RWPE2 (cell line): ENCODE results near the gene SLC24A3.
A peak's percentile ranks its signal among the peaks of the same experiment; 100 is the strongest.

ENCODE experiments used
- ATAC-seq: fragments of 200-7000 bp; cut with Tn5 transposase; 3 replicates; pipeline ENCODE4 v1.9.1; 2021; ENCODE audit warnings: low read depth
- DNase-seq: peaks from one replicate; pipeline ENCODE4 v3.0.0-alpha.2; 2020; ENCODE audit warnings: low spot score
- H3K27ac ChIP-seq: fragments of 450-650 bp; 2 replicates; pipeline ENCODE4 v1.5.1; 2017; ENCODE audit warnings: mild to moderate bottlenecking; ENCODE audit not compliant: poor library complexity, severe bottlenecking
- H3K27me3 ChIP-seq: fragments of 250-450 bp; sonication (Bioruptor Pico); 2 replicates; pipeline ENCODE4 v1.5.1; 2021; ENCODE audit warnings: mild to moderate bottlenecking, moderate library complexity; ENCODE audit not compliant: insufficient read depth, poor library complexity, severe bottlenecking
- H3K36me3 ChIP-seq: fragments of 250-450 bp; sonication (Bioruptor Pico); 2 replicates; pipeline ENCODE4 v1.5.1; 2020; ENCODE audit warnings: low read depth, mild to moderate bottlenecking, moderate library complexity
- H3K4me1 ChIP-seq: fragments of 250-450 bp; sonication (Bioruptor Pico); 2 replicates; pipeline ENCODE4 v1.5.1; 2021; ENCODE audit warnings: mild to moderate bottlenecking, moderate library complexity; ENCODE audit not compliant: insufficient read depth, poor library complexity, severe bottlenecking
- H3K4me3 ChIP-seq: fragments of 250-450 bp; sonication (Bioruptor Pico); 2 replicates; pipeline ENCODE4 v1.5.1; 2021; ENCODE audit warnings: mild to moderate bottlenecking, moderate library complexity; ENCODE audit not compliant: severe bottlenecking
- H3K9me3 ChIP-seq: fragments of 250-450 bp; sonication (Bioruptor Pico); 2 replicates; pipeline ENCODE4 v1.5.1; 2021; ENCODE audit warnings: mild to moderate bottlenecking, moderate library complexity; ENCODE audit not compliant: severe bottlenecking
- TF ChIP-seq, protein P1 (sequence below): fragments of 450-650 bp; IDR thresholded peaks from one replicate; pipeline ENCODE4 v1.5.1; 2017; ENCODE audit warnings: mild to moderate bottlenecking, moderate library complexity; ENCODE audit not compliant: poor library complexity, severe bottlenecking

SLC24A3 gene

DNA sequence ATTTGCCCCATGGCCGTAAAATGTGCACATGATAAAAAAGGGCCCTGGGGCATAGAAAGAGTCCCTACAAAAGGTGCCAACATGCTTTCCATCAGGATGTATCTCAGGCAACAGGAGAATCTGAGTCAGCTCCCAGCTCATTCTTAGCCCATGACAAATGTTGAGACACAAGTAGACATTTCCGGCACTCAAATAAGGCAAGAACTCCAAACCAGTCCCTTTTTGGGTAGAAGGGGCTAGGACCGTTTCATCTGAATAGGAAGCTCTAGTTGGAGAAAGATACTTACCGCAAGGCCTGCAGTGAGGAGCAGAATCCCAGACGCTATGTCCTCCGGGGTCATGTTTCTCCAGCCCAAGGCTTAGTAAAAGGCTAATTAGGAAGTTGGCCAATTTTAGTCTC, 284.6 kb downstream of the SLC24A3 start:
- DNase-seq, result no peak
- H3K27me3 ChIP-seq, result no peaks in the 10 kb centered on the region

DNA sequence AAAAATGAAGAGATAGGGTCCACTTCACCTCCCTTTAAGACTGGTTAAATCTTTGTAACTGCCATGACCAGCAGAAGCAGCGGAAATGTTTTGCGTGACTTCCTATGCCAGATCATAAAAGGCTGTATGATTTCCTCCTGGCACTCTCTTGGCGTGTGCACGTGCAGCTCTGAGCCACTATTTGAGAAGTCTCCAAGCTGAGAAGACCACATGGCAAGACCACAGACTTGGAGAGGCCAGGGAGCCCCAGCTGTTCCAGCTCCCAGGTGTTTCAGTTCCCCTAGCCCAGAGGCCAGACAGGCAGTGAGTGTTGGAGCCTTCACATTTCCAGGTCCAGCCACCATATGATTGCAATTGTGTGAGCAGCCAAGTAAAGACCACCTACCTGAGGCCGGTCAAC, 286.3 kb downstream of the SLC24A3 start:
- DNase-seq (no peak), ATAC-seq (no peak)

More for the DNA sequence above, 284.6 kb downstream of the SLC24A3 start:
- H3K27ac ChIP-seq, result no peak overlapping the region
- no peaks in the 10 kb centered on the region for H3K36me3 ChIP-seq
- ATAC-seq, result peak; percentile 68
- H3K9me3 ChIP-seq, result no peaks in the 10 kb centered on the region
- H3K4me1 ChIP-seq, result peaks cover 7% of the 10 kb centered on the region
- TF ChIP-seq, protein P1, sequence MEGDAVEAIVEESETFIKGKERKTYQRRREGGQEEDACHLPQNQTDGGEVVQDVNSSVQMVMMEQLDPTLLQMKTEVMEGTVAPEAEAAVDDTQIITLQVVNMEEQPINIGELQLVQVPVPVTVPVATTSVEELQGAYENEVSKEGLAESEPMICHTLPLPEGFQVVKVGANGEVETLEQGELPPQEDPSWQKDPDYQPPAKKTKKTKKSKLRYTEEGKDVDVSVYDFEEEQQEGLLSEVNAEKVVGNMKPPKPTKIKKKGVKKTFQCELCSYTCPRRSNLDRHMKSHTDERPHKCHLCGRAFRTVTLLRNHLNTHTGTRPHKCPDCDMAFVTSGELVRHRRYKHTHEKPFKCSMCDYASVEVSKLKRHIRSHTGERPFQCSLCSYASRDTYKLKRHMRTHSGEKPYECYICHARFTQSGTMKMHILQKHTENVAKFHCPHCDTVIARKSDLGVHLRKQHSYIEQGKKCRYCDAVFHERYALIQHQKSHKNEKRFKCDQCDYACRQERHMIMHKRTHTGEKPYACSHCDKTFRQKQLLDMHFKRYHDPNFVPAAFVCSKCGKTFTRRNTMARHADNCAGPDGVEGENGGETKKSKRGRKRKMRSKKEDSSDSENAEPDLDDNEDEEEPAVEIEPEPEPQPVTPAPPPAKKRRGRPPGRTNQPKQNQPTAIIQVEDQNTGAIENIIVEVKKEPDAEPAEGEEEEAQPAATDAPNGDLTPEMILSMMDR, result no peak
- no peak overlapping the region for H3K4me3 ChIP-seq

DNA sequence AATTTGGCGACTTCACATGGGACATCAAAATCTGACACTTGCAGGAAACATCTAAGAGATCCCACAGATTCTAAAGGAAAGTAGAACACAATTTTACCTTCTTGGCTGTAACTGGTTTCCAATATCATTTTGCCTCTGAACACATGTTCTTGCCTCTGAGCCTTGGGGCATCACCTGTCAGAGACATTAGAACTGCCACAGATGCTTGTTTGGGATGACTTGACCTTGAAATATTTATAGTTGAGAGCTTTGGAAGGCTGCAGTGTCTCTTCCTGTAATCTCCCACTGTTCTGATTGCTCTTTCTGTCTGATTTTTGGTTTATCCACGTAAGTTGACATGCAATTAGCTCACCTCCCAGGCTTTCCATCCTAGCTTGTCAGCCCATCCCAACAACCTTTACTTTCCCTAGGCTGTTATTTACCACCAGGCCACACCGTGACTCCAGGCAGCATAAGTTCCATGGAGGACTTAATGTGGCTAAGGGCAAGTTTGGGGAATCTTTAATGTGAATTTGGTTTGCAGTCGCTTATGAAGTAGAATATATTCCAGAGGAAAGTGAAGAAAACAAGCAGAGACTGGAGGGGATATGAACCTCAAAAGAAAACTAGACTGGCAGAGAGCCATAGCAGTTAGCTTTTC, 289.2 kb downstream of the SLC24A3 start:
- no peaks in the 10 kb centered on the region for H3K27me3 ChIP-seq
- DNase-seq, result no peak

More for the DNA sequence above, 286.3 kb downstream of the SLC24A3 start:
- H3K36me3 ChIP-seq, result no peaks in the 10 kb centered on the region
- H3K9me3 ChIP-seq, result no peaks in the 10 kb centered on the region
- no peak overlapping the region for H3K4me3 ChIP-seq
- H3K27ac ChIP-seq, result no peak overlapping the region
- TF ChIP-seq, protein P1, result no peak
- no peaks in the 10 kb centered on the region for H3K27me3 ChIP-seq
- peaks cover 7% of the 10 kb centered on the region for H3K4me1 ChIP-seq

DNA sequence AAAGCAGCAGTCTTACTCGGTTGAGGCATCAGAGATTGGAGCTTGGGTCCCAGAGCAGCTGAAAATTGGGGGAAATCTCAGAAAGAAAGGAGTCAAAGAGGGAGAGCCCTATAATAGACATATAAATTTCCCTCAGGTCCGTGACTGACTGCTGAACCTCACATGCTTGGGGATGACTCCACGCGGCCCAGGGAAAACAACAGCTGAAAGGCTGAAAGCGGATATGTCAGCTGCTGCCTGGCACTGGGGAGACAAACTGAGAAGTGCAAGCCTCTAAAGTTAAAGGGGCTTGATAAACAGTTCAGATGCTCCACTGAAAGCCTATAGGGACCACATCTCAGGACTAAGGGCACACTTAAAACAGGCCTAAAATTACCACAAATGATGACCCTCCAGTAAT, 289.7 kb downstream of the SLC24A3 start:
- TF ChIP-seq, protein P1, result no peak
- no peak for DNase-seq
- no peaks in the 10 kb centered on the region for H3K9me3 ChIP-seq
- H3K27me3 ChIP-seq, result no peaks in the 10 kb centered on the region
- H3K4me3 ChIP-seq, result no peak overlapping the region
- no peaks in the 10 kb centered on the region for H3K36me3 ChIP-seq
- H3K4me1 ChIP-seq, result peaks cover 3% of the 10 kb centered on the region
- no peak overlapping the region for H3K27ac ChIP-seq
- no peak for ATAC-seq

More for the DNA sequence above, 289.2 kb downstream of the SLC24A3 start:
- Histone ChIP-seq H3K36me3 (no peaks in the 10 kb centered on the region), H3K4me1 (peaks cover 7% of the 10 kb centered on the region), H3K4me3 (no peak overlapping the region), H3K27ac (no peak overlapping the region), H3K9me3 (no peaks in the 10 kb centered on the region)
- ATAC-seq, result no peak
- TF ChIP-seq, protein P1, result no peak

DNA sequence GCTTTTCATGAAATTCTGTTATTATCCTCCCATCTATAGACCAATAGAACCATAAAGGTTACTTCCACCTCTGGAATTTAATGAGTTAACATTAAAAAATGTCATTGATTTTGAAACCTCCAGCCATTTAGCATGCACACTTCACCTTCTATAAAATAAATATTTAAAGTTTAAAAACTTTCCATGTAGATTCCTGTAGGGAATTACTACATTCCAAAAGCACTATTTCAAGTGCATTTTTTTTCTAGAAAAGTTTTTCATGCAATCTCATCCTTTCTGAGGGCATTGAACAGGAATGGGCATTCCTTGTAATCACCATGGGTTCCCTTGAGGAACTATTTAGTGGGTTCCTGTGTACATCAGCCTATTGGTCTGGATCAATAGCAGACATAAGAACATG, 291.8 kb downstream of the SLC24A3 start:
- TF ChIP-seq, protein P1, result no peak
- H3K9me3 ChIP-seq, result no peaks in the 10 kb centered on the region
- DNase-seq (no peak), ATAC-seq (no peak)
- no peaks in the 10 kb centered on the region for H3K36me3 ChIP-seq
- no peak overlapping the region for H3K27ac ChIP-seq
- H3K4me3 ChIP-seq, result no peak overlapping the region
- H3K27me3 ChIP-seq, result no peaks in the 10 kb centered on the region
- H3K4me1 ChIP-seq, result no peaks in the 10 kb centered on the region
